Erythroblast (primary cell): ENCODE results near the gene SYT5.

Source experiments
- GATA1 ChIP-seq: IDR thresholded peaks from 2 replicates; pipeline ENCODE4 v1.6.1; 2011; ENCODE audit warnings: low read depth, mild to moderate bottlenecking, control low read depth, low read length, moderate library complexity
- POLR2A ChIP-seq: IDR thresholded peaks from 2 replicates; pipeline ENCODE4 v1.6.1; 2011; ENCODE audit warnings: mild to moderate bottlenecking, low read length

DNA sequence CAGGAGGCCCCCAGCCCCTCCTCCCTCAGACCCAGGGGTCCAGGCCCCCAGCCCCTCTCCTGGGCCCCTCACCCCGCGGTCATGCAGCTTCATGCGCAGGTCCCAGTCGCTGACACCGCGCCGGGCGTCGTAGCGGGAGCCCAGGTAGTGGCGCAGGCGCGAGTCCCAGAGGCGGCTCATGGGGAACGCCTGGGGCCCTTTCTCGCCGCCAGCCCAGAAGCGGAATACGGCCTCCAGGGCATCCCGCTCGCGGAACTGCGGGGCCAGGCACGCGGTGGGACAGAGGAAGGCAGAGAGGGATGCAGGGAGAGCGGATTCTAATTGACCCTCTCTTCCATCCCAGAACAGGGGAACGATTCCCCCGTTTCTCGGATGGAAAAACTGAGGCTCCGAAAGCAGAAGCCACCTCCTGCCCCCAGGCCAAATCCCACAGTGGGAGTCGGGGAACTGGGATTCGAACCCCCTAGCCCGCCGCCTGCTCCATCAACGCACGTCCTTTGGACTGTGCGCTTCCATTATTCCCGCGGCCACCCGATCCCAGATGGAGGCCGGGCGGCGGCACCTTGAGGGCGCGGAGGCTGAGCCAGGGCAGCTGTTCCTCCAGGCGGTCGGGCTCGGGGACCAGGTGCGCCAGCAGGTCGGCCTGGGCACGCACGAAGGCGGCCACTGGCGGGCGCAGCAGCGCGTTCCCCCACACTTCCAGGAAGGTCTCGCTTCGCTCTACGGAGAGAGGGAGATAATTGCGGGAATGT is 18.3 kb downstream of the SYT5 start:
- no peak for TF ChIP-seq POLR2A
- no peak for TF ChIP-seq GATA1
